Gastrocnemius medialis (tissue), 4 donors: ENCODE measurements around the gene FRMD4B. TPM values are rescaled to one million over a fixed set of nuclear protein-coding genes. Genes with fewer than 3 reads are reported as not detected.

Experiments
- ATAC-seq, 2 donors: fragments of 150-250 bp; one replicate each; pipeline ENCODE4 v1.9.1; 2016
- DNase-seq, 2 donors: peaks; one replicate each; pipeline ENCODE4 v3.0.0-alpha.2; 2019
- H3K27ac ChIP-seq, 4 donors: fragments of 200-600 bp; sonication (generic); 1 replicate in 1 of 4; 2 replicates in 3 of 4; pipeline ENCODE4 v1.5.1; 2016 to 2018; ENCODE audit warnings: mild to moderate bottlenecking in 2 of 4, moderate library complexity in 1 of 4
- H3K27me3 ChIP-seq, 3 donors: fragments of 200-600 bp; sonication (generic) in 2 of 3; 1 replicate in 1 of 3; 2 replicates in 2 of 3; pipeline versions ENCODE4 v1.5.1 to v1.6.0; 2016 to 2019; ENCODE audit warnings: mild to moderate bottlenecking in 1 of 3, moderate library complexity in 1 of 3
- H3K36me3 ChIP-seq, 2 donors: fragments of 200-600 bp; sonication (generic) in 1 of 2; one replicate each; pipeline ENCODE4 v1.5.1; 2017 to 2018
- H3K4me1 ChIP-seq, 2 donors: fragments of 200-600 bp; sonication (generic) in 1 of 2; one replicate each; pipeline ENCODE4 v1.5.1; 2016 to 2017; ENCODE audit warnings: mild to moderate bottlenecking in 2 of 2
- H3K4me3 ChIP-seq, 4 donors: fragments of 200-600 bp; sonication (generic) in 3 of 4; 1 replicate in 1 of 4; 2 replicates in 3 of 4; pipeline ENCODE4 v1.5.1; 2016 to 2019; ENCODE audit warnings: mild to moderate bottlenecking in 2 of 4
- H3K9me3 ChIP-seq, 3 donors: fragments of 200-600 bp; sonication (generic) in 2 of 3; 1 replicate in 1 of 3; 2 replicates in 2 of 3; pipeline ENCODE4 v1.5.1; 2016 to 2019
- CTCF ChIP-seq, 5 experiments: fragments of 450-650 bp in 3 of 5; fragments of 200-600 bp in 2 of 5; sonication (generic) in 2 of 5; IDR thresholded peaks in 4 of 5; conservative IDR thresholded peaks in 1 of 5; 1 replicate in 4 of 5; 2 replicates in 1 of 5; pipeline ENCODE4 v1.5.1; 2016 to 2019; ENCODE audit warnings: antibody characterized with exemption in 5 of 5, mild to moderate bottlenecking in 3 of 5, moderate library complexity in 3 of 5
- POLR2A ChIP-seq, 2 donors: fragments of 450-650 bp; IDR thresholded peaks; one replicate each; pipeline ENCODE4 v1.6.1; 2017; ENCODE audit warnings: antibody characterized with exemption in 2 of 2, mild to moderate bottlenecking in 2 of 2, moderate library complexity in 2 of 2
- in situ Hi-C, 4 donors: fragments of 200-750 bp; cut with MboI; loops; one replicate each; pipeline versions ENCODE4 v1.15.0 to v1.8.0; 2017; ENCODE audit warnings: low sequenced_read_pairs in 4 of 4
- intact Hi-C: fragments of 100-400 bp; cut with DNase I; formaldehyde crosslinking; loops from one replicate; pipeline ENCODE4 v1.15.1; 2023; ENCODE audit warnings: low total_unique reads
- total RNA-seq, 4 donors: library from RNA; depleted of rRNA; stranded (reverse); fragments of >200 nt; gene quantifications; one replicate each; pipeline versions ENCODE4 v1.1.0 to v1.2.3, GENCODE V29; 2016

The FRMD4B gene
- total RNA-seq, 4 donors from 2014 or later, result 0.29 to 3.6 (median 1.7) TPM

DNA sequence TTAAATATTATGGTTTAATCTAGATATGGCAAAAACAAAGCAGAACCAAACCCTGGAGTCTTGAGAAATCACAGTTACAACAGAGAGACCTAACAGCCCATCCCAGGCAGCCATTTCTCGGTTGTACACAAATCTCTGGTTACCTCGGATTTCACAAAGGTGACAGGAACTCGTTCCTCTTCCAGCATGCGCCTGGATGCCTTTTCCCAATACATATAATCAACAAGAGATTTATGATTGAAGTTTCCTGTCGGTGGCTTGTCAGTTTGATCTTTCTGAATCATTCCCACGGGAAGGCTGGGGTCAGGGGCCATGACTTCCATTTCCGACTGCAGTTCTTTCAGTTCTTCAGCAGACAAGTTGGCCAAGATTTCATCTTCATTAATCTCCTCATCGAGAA lies 263.9 kb downstream of the FRMD4B start:
- H3K9me3 ChIP-seq, result no peaks in the 10 kb centered on the region
- ATAC-seq, result peak; percentile 52 to 64
- H3K27me3 ChIP-seq, result no peaks in the 10 kb centered on the region
- DNase-seq, result peak; percentile 53 to 56
- peak overlapping the region; percentile 25 to 54 (median 48) for H3K4me3 ChIP-seq
- intact Hi-C loops (loop anchor here (1.0 to 10.0 kb wide), 6 partner anchors 21 to 1943 kb away; no protein-coding TSS in a partner anchor), in situ Hi-C loops (no loop called here)
- no peak for TF ChIP-seq CTCF (IDR thresholded peaks at IDR 0.05 in 4 of 5, conservative IDR thresholded peaks at IDR 0.05 in 1 of 5)
- no peak for TF ChIP-seq POLR2A (IDR thresholded peaks at IDR 0.05)
- H3K36me3 ChIP-seq, result no peaks in the 10 kb centered on the region
- peaks cover 22 to 50% of the 10 kb centered on the region in 2 donors for H3K4me1 ChIP-seq
- H3K27ac ChIP-seq, result peak overlapping the region; percentile 95 to 97 (median 96)

DNA sequence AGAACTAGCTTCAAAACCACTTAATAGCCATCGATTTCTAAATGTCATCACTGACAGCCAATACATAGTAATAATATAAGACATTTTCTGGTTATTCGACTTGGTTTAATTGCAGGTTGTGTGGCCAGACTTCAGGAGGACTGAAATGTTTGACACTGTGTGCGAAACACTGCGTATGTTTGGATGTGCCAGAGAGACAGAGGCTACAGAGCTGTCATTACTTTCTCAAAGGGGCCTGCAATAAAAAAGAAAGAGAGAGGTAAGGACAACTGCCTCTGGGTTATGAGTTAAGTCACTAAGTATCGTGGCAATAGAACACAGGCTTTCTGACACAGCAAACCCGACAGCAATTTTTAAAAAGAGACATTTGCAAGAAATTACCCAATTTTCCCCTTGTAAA lies 264.4 kb downstream of the FRMD4B start:
- Histone ChIP-seq H3K4me1 (peaks cover 17 to 51% of the 10 kb centered on the region in 2 donors), H3K9me3 (no peaks in the 10 kb centered on the region), H3K36me3 (no peaks in the 10 kb centered on the region), H3K27ac (peak overlapping the region; percentile 95 to 97 (median 96)), H3K4me3 (peak overlapping the region; percentile 25 to 54 (median 48)), H3K27me3 (no peaks in the 10 kb centered on the region)
- ATAC-seq, result peak; percentile 40 to 45
- no peak for DNase-seq
- in situ Hi-C loops (no loop called here), intact Hi-C loops (loop anchor here (1.0 to 10.0 kb wide), 5 partner anchors 28 to 1943 kb away; no protein-coding TSS in a partner anchor)
- TF ChIP-seq POLR2A (IDR thresholded peaks at IDR 0.05) (peak; percentile 28 to 45), CTCF (IDR thresholded peaks at IDR 0.05 in 4 of 5, conservative IDR thresholded peaks at IDR 0.05 in 1 of 5) (no peak)

- in situ Hi-C loops (no loop called here), intact Hi-C loops (loop anchor here (1.0 to 10.0 kb wide), 5 partner anchors 28 to 1944 kb away; no protein-coding TSS in a partner anchor)
- DNase-seq (peak; percentile 73 to 92), ATAC-seq (peak; percentile 43 to 49)
- Histone ChIP-seq H3K27ac (peak overlapping the region; percentile 95 to 97 (median 96)), H3K36me3 (no peaks in the 10 kb centered on the region), H3K9me3 (no peaks in the 10 kb centered on the region), H3K4me1 (peaks cover 13 to 52% of the 10 kb centered on the region in 2 donors), H3K27me3 (no peaks in the 10 kb centered on the region), H3K4me3 (peak overlapping the region; percentile 25 to 54 (median 48))
- TF ChIP-seq CTCF (IDR thresholded peaks at IDR 0.05 in 4 of 5, conservative IDR thresholded peaks at IDR 0.05 in 1 of 5) (peak; percentile 91 to 93 (median 92)), POLR2A (IDR thresholded peaks at IDR 0.05) (no peak)
These were observed 264.9 kb downstream of the FRMD4B start for GRCh38 chr3:69120879-69121464.
